ENCODE results near the gene CRYGN.

- TF ChIP-seq CTCF (IDR thresholded peaks at IDR 0.05; ENCODE audit: borderline replicate concordance, extremely low read depth, low read length, poor library complexity, severe bottlenecking) = no peak
- TF ChIP-seq EZH2 (IDR thresholded peaks at IDR 0.05; ENCODE audit: borderline replicate concordance, low read depth, low read length, severe bottlenecking) = no peak
Measured at GRCh38 chr7:151416112-151416940, 23.6 kb downstream of the CRYGN start.

All from DND-41 (cell line).